ENCODE measurements around the gene TMEM150A. TPM values are rescaled to one million over a fixed set of nuclear protein-coding genes. Genes with fewer than 3 reads are reported as not detected.

TMEM150A gene
- total RNA-seq, 1 donor from 2014 or later = 31.5 TPM

GRCh38 chr2:85648619-85649018 is 46.1 kb upstream of the TMEM150A start:
- no peak for DNase-seq
- Histone ChIP-seq H3K9me3 (no peaks in the 10 kb centered on the region), H3K4me3 (no peak overlapping the region), H3K27me3 (no peaks in the 10 kb centered on the region), H3K36me3 (peaks cover 74% of the 10 kb centered on the region), H3K27ac (peak overlapping the region; percentile 66), H3K4me1 (peaks cover 24% of the 10 kb centered on the region)
- peak; percentile 33 for ATAC-seq
- intact Hi-C loops (cut with DNase I) = no loop called here
- TF ChIP-seq, protein P1, sequence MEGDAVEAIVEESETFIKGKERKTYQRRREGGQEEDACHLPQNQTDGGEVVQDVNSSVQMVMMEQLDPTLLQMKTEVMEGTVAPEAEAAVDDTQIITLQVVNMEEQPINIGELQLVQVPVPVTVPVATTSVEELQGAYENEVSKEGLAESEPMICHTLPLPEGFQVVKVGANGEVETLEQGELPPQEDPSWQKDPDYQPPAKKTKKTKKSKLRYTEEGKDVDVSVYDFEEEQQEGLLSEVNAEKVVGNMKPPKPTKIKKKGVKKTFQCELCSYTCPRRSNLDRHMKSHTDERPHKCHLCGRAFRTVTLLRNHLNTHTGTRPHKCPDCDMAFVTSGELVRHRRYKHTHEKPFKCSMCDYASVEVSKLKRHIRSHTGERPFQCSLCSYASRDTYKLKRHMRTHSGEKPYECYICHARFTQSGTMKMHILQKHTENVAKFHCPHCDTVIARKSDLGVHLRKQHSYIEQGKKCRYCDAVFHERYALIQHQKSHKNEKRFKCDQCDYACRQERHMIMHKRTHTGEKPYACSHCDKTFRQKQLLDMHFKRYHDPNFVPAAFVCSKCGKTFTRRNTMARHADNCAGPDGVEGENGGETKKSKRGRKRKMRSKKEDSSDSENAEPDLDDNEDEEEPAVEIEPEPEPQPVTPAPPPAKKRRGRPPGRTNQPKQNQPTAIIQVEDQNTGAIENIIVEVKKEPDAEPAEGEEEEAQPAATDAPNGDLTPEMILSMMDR (IDR thresholded peaks at IDR 0.05) = peak; percentile 49

DNA sequence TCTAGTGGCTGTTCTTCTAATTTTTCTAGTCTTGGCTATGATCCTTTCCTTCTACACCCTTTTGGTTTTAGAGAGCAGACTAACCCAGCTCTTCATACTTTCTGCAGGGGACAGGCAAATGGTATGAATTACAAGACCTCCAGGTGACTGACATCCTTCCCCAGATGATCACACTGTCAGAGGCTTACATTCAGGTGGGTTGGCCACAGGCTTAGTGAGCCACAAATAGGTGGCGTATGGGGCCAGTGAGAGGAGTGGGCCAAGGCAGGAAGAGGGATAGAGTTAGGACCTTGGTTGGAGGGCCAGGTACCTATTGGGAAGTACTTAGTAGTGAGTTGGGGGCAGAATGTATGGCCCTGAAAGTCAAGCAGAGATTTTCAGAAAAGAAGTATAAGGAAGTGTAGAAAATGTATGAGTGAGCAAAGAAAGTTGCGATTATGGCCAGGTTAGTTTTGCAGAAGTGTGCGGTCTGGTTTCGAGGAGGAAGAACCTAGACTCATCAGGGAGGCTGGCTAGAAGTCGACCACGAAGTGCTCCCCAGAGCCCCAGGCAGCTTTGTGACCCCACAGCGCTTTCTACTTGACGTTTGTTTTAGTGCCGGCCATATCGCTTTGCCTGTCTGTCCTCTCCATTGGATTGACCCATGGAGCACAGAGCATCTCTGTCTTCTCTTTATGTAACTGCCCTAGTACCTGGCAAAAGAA is 45.5 kb upstream of the TMEM150A start:
- H3K27me3 ChIP-seq = no peaks in the 10 kb centered on the region
- H3K9me3 ChIP-seq = no peaks in the 10 kb centered on the region
- intact Hi-C loops (cut with DNase I) = no loop called here
- peaks cover 80% of the 10 kb centered on the region for H3K36me3 ChIP-seq
- TF ChIP-seq, protein P1 (IDR thresholded peaks at IDR 0.05) = no peak
- peak overlapping the region; percentile 66 for H3K27ac ChIP-seq
- no peak overlapping the region for H3K4me3 ChIP-seq
- peaks cover 17% of the 10 kb centered on the region for H3K4me1 ChIP-seq
- DNase-seq (no peak), ATAC-seq (no peak)

DNA sequence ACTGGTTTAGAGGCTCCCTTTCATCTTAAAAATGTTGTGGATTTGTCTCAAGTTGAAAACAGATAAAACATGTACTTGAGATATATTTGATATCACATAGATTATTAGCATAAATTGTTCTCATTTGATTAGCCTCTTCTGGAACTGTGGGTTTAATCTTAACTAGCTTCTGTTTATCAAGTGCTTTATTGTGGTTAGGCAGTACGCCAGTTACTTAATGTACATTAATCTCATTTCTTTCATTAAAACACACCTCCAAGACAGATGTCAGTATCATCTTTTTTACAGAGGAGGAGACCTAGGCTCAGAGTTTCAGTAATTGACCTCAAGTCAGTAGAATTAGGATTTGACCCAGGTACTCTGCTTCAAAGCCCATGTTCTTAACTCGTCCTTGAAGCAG is 43.7 kb upstream of the TMEM150A start:
- Histone ChIP-seq H3K4me1 (peaks cover 11% of the 10 kb centered on the region), H3K4me3 (no peak overlapping the region), H3K36me3 (peaks cover 95% of the 10 kb centered on the region), H3K27me3 (no peaks in the 10 kb centered on the region), H3K27ac (peak overlapping the region; percentile 7), H3K9me3 (no peaks in the 10 kb centered on the region)
- intact Hi-C loops (cut with DNase I) = no loop called here
- DNase-seq (no peak), ATAC-seq (no peak)
- TF ChIP-seq, protein P1 (IDR thresholded peaks at IDR 0.05) = no peak

GRCh38 chr2:85644909-85645308 is 42.4 kb upstream of the TMEM150A start:
- peaks cover 100% of the 10 kb centered on the region for H3K36me3 ChIP-seq

DNA sequence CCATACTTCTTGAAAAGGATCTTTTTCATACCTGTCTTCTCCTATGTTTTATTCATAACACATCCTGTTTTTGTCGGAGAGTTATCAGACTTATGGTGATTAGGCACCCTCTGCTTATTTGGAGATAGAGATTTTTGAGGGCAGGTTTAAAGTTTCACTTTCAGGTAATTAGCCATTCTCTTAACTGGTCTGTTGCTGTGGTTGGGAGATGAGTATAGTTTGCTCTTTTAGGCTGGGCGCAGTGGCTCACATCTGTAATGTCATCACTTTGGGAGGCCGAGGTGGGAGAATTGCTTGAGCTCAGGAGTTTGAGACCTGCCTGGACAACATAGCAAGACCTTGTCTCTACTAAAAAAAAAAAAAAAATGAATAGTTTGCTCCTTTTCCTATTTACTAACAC is 40.2 kb upstream of the TMEM150A start:
- Histone ChIP-seq H3K27me3 (no peaks in the 10 kb centered on the region), H3K4me1 (no peaks in the 10 kb centered on the region), H3K4me3 (no peak overlapping the region), H3K27ac (no peak overlapping the region), H3K36me3 (peaks cover 100% of the 10 kb centered on the region), H3K9me3 (no peaks in the 10 kb centered on the region)
- DNase-seq (no peak), ATAC-seq (no peak)
- TF ChIP-seq, protein P1 (IDR thresholded peaks at IDR 0.05) = no peak
- intact Hi-C loops (cut with DNase I) = no loop called here

More at GRCh38 chr2:85644909-85645308, 42.4 kb upstream of the TMEM150A start:
- DNase-seq (no peak), ATAC-seq (no peak)
- Histone ChIP-seq H3K27ac (no peak overlapping the region), H3K4me1 (peaks cover 11% of the 10 kb centered on the region), H3K9me3 (no peaks in the 10 kb centered on the region), H3K4me3 (no peak overlapping the region), H3K27me3 (no peaks in the 10 kb centered on the region)
- TF ChIP-seq, protein P1 (IDR thresholded peaks at IDR 0.05) = no peak
- intact Hi-C loops (cut with DNase I) = no loop called here

Data from upper lobe of right lung (tissue), 1 donor.